ENCODE results near the gene VCAM1.
"Not testable (repeated sequence)": the region's sequence is repeated elsewhere in the genome, so short reads cannot be mapped to it uniquely, and the experiment has no call there.

Gene VCAM1

DNA sequence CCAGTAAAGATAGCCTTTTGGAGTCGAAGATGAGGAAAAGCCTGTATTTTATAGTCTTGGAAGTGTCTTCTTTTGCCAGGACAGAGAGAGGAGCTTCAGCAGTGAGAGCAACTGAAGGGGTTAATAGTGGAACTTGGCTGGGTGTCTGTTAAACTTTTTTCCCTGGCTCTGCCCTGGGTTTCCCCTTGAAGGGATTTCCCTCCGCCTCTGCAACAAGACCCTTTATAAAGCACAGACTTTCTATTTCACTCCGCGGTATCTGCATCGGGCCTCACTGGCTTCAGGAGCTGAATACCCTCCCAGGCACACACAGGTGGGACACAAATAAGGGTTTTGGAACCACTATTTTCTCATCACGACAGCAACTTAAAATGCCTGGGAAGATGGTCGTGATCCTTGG, at the start of gene VCAM1:
Gene VCAM1 (plus strand): TSS at position 253 of the 400 bp plus-strand sequence. CDS start 119 bp downstream, at position 372.
- DNase-seq: peak; percentile 57

GRCh38 chr1:100670083-100670482, 49.5 kb upstream of the VCAM1 start:
- no peak for DNase-seq

DNA sequence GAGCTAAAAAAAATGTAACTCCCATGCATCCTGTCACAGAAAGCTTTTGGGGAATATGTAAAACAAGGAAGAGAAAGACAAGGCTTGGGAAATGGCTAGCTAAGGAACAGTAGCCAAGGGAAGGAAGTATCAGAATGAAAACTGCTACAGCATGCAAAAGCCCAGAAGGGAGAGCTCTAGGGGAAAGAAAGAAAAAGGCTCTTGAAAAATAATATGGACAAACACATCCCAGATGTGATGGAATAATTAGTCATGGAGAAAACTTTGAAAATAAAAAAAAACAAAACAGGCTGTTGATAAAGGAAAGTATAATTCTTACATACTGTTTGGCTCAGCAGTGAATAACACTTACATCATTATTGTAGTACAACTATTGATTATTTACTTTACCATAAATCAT, 47.9 kb upstream of the VCAM1 start:
- peak; percentile 42 for DNase-seq

GRCh38 chr1:100683448-100684349, 35.8 kb upstream of the VCAM1 start:
- DNase-seq: no peak

DNA sequence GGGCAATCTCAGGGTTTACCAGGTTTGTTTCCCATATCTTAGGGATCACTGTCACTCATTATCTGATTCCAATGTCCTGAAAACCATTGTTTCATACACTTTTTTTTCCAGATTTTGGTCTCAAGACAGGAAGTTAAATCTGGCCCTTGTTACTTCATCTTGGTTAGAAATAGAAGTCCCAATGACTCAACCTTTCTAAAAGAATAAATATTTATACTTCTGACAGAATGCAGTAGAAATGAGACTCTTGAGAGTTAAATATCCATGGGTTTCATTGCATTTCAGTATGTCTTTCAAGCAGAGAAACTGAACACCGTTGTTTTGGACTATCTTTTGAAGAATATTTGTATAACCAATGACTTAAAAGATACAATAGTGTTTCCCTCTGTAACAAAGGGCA, 19.8 kb upstream of the VCAM1 start:
- peak; percentile 46 for DNase-seq

DNA sequence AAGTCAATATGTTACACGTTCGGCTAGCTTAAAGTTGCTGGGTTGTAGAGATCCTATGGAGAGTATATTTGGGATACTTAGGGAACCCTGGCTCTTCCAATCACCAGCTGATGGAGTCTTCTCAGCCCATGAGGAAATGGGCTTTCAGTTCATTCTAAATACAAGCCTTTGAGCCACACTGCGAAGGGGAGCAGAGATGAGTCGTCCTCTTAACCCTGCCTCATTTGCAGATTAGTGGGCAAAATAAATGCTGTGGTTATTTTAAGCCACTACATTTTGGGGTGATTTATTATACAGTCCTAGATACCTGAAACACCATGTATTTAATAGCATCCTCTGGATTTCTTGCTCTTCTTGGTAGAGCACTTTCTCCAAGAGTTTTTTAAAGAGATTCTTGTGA, 19.0 kb upstream of the VCAM1 start:
- DNase-seq: peak; percentile 50

DNA sequence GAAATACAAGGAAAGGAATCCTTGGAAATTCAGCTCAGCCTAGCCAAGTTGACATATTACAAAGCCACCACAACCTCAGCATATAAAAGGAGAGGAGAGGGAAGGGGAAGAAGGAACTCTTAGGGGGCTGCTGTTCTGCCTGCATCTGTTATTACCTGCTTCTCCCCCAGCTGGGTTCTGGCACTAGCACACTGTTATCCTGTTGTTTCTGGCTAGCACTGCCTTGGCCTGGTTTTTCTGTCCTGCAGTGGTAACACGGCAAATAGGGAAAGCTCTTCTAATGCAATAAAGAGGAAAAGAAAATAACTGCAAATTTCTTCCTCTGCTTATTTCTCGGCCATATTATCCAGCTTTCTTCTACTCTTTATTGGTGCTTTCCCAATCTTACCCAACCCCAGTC, 16.5 kb upstream of the VCAM1 start:
- no peak for DNase-seq

DNA sequence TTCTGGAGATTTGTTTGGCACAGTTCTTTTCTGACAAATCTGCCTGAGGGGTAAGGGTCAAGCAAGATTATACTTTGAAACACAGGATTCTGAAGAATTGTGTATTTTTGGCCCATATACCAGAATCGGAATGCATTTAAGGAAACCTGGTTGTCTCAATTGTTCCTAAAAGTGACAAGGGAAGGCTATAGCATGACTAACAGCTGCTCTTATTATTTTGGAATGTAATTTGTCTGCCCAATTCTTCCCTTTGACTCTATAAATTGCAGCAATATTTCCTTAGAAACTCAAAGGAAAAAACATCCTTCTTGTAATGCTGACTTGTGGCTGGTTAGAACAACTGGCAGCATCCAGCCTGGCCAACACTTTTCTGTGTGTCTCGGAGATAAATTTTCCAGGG, 15.8 kb upstream of the VCAM1 start:
- peak; percentile 51 for DNase-seq

GRCh38 chr1:100704473-100704872, 15.1 kb upstream of the VCAM1 start:
- DNase-seq: no peak

DNA sequence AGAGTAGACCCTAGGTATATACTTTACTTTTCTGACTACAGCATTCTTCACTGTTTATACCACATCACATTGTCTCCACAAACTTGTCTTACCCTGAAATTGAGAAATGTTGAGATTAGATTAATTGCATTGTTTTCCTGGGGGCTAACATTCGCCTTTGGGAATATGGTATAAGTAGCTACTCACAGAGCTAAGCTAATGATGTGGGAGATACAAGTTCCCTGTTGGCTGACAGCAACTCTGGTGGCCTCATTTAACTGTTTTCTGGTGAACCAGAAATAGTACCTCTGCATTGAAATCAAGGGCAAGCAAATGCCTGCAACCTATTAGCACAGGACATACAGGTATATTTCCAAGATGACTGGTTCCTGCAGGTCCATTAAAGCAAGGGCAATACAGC, 13.2 kb upstream of the VCAM1 start:
- no peak for DNase-seq

- no peak for DNase-seq
Measured at GRCh38 chr1:100706856-100707255, 12.7 kb upstream of the VCAM1 start.

DNA sequence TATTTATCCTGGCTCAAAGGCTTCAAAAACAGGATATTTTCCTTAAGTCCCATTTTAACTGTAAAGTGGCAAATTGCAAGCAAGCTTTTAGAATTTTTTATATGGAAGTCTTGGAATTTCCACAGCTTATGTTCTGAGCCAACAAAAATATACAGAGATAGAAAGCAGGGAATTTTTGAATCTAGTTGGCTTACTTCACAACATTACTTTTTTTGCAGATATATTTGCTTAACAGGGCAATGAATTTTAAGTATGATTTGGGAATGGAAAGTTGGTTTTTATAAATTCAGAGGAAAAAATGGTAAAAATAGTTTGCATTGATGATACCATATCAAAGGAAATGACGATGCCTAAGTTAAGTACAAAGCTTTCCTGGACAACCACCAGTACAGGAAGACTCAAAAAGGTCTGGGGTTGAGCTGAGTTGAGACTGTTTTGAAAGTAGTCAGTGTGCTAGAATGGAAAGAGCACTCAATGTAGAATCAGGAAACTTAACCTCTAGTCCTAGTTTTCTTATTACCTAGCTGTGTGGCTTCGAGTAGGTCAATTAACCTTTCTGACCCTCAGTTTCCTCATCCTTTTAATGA, 11.0 kb upstream of the VCAM1 start:
- peak; percentile 39 for DNase-seq

DNA sequence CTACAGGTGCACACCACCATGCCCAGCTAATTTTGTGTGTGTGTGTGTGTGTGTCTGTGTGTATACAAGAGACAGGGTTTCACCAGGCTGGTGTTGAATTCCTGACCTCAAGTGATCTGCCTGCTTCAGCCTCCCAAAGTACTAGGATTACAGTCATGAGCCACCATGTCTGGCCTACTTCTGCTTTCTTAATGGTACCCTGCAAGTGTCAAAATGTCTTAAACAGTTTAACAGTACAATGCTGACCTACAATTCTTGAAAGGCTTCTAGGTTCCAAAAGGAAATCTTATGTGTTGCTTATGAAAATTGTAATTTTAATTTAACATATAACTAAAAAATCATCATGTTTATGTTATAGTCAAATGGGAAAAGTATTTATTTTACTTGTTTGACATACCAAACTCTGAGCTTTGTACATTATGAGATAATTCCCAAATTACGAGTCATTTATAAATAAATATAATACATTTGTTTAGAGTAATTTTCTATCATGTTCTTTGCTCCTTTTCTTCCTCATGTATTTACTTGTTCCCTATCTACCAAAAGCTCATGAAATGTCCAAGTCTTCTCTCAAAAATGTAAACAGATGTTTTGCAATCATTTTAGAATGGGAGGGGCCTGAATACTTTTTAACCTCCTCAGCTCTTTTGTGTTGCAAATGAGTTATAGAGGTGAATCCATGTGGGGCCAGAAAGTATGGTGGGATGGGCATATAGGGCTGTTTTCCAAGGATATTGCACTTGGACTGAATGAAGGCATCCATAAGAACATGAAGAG, 8.4 kb upstream of the VCAM1 start:
- DNase-seq: peak; percentile 48

GRCh38 chr1:100713027-100713426, 6.5 kb upstream of the VCAM1 start:
- not testable (repeated sequence) for DNase-seq

DNA sequence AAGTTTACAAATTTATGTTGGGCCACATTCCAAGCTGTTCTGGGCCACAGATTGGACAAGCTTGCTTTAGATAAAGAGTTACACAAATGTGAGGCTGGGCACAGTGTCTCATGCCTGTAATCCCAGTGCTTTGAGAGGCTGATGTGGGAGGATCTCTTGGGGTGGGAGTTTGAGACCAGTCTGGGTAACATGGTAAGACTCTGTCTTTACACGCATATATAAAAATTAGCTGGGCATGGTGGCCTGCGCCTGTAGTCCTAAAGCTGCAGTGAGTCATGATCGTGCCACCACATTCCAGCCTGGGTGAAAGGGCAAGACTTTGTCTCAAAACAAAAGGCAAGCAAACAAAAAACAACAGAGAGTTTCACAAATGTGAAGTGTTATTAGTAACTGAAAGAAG, 5.9 kb upstream of the VCAM1 start:
- no peak for DNase-seq

GRCh38 chr1:100714599-100714998, 4.9 kb upstream of the VCAM1 start:
- DNase-seq: no peak

DNA sequence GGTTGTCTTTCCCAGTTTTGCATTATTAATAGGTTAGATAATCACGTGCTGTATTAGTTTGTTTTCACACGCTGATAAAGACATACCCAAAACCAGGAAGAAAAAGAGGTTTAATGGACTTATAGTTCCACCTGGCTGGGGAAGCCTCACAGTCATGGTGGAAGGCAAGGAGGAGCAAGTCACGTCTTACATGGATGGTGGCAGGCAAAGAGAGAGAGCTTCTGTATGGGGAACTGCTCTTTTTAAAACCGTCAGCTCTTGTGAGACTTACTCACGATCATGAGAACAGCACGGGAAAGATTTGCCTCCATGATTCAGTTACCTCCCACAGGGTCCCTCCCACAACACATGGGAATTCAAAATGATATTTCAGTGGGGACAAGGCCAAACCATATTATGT, 2.3 kb upstream of the VCAM1 start:
- no peak for DNase-seq

- DNase-seq: no peak
Measured at GRCh38 chr1:100718581-100718980, 961 bp upstream of the VCAM1 start.

DNA sequence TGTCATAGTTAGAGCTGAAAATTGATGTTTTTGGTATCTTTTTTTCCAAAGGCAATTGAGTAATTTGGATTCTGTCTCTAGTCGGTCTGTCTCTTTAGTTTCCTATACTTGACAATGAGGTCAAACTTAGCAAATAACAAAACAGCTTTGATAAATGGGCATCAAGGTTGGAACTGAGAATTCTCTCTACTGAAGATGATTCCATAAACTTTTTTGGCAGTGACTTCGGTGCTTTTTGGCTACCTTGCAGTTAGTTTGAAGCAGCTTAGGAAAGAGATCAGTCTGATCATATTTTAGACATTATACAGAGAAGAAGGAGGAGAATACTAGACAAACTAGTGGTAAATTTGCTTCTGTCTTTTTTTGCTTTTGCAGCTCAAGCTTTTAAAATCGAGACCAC, 559 bp downstream of the VCAM1 start:
- DNase-seq: no peak

- no peak for DNase-seq
Measured at GRCh38 chr1:100720751-100721150, 1.2 kb downstream of the VCAM1 start.

DNA sequence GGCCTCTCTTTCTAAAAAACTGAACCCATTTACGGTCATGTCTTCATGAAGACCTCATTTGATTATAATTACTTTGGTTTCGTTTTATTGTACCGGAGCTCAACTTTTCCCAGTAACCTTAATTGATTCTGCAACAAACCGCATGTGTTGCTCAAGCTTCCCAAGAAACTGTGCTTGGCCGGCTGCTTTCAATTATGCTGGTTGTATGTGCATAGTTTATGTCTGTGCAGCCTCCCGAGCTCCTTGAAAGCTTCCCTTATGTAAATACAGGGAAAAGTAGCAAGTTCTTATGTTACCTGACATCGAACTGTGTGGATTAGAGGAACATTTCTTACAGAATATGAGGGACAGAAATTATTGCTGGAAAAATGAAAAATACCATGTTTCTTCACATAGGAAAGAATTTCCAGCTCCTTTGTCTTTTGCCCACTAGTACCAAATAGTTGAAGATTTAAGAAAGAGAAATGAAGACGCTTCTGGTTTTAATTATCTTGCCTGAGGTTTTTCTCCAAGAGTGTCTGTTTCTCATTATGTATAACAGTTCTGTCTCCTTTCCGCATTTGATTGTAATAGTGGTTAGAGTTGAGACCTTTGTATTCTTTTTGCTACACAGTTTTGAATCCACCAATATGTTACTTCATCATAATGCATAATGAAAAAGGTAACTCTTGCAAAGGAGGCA, 2.1 kb downstream of the VCAM1 start:
- DNase-seq: peak; percentile 99

DNA sequence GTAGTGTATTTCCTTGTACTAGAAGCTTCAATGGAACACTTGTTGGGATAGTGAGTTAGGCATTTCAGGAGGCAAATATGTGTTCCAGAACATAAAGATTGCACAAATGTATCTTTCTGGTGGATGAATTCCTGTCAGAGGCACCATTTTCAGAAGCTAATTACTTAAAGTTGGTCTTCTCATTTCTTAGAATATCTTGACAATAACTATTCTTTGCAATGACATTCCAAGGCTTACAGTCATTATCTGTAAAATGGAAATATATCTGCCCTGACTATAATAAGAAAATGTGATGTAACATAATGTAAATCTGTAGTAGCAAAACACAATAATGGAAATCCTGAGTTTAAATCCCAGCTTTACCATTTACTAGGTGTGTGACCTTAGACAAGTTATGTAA, 2.7 kb downstream of the VCAM1 start:
- DNase-seq: peak; percentile 68

DNA sequence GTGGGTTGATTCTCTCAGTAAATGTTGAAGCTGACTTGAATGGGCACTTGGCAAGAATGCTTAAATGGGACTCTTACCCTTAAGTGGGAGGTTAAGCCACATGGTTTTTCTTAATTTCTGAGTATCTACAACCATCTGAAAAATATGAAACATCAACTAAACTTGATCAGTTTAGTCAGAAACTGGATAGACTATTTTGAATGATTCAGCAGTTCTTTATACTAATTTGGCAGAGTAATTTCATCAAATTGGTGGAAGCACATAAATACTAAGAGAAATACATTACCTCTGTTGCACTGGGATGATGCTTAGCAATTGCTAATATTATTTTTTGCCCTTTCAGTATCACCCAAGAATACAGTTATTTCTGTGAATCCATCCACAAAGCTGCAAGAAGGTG, 4.7 kb downstream of the VCAM1 start:
- DNase-seq: no peak

Measured in fibroblast of skin of right quadriceps (primary cell).